ENCODE results near the gene UPK1B.

Gene UPK1B

DNA sequence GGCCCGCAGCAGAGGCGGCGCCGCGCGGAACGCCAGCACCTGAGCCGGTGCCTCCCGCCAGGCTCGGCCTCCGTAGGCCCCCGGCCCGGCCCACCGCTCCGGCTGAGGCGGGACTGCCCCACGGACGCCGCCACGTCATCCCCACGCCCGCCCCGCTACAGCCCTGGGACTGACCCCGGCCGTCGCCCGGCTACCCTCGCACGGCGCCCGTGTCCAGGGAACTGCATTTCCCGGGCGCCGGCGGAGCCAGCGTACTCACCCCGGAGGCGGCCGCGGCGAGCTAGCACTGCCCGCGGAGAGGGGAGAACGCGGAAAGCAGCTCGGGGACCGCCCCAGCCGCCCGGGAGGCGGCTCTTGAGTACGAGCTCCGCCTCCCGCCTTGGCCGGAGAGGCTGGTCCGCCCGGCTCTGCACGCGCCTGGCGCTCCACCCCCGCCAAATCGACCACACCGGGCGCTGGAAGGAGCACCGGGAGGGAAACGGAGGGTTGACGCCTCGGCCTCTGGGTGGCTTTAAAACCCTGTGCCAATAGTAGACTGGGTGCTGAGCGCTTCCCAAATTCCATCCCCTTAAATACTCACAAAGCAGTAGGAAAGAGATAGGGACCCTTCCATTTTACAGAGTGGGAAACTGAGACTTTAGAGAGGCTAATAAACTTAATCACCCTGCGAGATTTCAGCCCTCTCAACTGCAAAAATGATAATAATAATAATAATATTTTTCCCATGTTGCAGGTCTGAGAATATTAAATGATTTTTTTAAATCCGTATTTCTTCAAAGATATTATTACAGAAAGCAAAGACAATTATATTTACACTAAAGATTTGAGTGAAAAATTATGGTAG is 67.4 kb downstream of the UPK1B start, which contains the start of gene B4GALT4 (continued):
- TF ChIP-seq, protein P1, sequence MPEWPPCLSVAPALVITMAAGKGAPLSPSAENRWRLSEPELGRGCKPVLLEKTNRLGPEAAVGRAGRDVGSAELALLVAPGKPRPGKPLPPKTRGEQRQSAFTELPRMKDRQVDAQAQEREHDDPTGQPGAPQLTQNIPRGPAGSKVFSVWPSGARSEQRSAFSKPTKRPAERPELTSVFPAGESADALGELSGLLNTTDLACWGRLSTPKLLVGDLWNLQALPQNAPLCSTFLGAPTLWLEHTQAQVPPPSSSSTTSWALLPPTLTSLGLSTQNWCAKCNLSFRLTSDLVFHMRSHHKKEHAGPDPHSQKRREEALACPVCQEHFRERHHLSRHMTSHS (tag by site-specific recombination; IDR thresholded peaks at IDR 0.05): no peak
- TF ChIP-seq, protein P2, sequence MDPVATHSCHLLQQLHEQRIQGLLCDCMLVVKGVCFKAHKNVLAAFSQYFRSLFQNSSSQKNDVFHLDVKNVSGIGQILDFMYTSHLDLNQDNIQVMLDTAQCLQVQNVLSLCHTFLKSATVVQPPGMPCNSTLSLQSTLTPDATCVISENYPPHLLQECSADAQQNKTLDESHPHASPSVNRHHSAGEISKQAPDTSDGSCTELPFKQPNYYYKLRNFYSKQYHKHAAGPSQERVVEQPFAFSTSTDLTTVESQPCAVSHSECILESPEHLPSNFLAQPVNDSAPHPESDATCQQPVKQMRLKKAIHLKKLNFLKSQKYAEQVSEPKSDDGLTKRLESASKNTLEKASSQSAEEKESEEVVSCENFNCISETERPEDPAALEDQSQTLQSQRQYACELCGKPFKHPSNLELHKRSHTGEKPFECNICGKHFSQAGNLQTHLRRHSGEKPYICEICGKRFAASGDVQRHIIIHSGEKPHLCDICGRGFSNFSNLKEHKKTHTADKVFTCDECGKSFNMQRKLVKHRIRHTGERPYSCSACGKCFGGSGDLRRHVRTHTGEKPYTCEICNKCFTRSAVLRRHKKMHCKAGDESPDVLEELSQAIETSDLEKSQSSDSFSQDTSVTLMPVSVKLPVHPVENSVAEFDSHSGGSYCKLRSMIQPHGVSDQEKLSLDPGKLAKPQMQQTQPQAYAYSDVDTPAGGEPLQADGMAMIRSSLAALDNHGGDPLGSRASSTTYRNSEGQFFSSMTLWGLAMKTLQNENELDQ (tag by site-specific recombination; IDR thresholded peaks at IDR 0.05; ENCODE audit: low read depth): no peak
- TF ChIP-seq ZNF660 (tag by site-specific recombination; IDR thresholded peaks at IDR 0.05) (peak; percentile 73; the same call in 1 of the 2 replicates), YY1 (tag by site-specific recombination; IDR thresholded peaks at IDR 0.05) (no peak), ZEB2 (tag by site-specific recombination; IDR thresholded peaks at IDR 0.05) (no peak), KLF16 (tag by site-specific recombination; IDR thresholded peaks at IDR 0.05) (peak; percentile 13; the same call in 1 of the 2 replicates), ZNF664 (tag by site-specific recombination; IDR thresholded peaks at IDR 0.05) (no peak), ZNF341 (tag by site-specific recombination; IDR thresholded peaks at IDR 0.05; ENCODE audit: low read depth) (peak; percentile 93), ZNF121 (tag by site-specific recombination; IDR thresholded peaks at IDR 0.05) (no peak), SCRT2 (tag by site-specific recombination; IDR thresholded peaks at IDR 0.05) (no peak), ZNF175 (tag by site-specific recombination; IDR thresholded peaks at IDR 0.05) (no peak), HOXD13 (CRISPR knock-in tag; IDR thresholded peaks at IDR 0.05; ENCODE audit: borderline replicate concordance) (no peak), ZNF621 (tag by site-specific recombination; IDR thresholded peaks at IDR 0.05) (no peak), ZFP3 (tag by site-specific recombination; IDR thresholded peaks at IDR 0.05; ENCODE audit: low read depth) (no peak), ZBTB8A (tag by site-specific recombination; IDR thresholded peaks at IDR 0.05) (peak; percentile 64), GFI1B (tag by site-specific recombination; IDR thresholded peaks at IDR 0.05) (no peak), ZNF776 (tag by site-specific recombination; IDR thresholded peaks at IDR 0.05; ENCODE audit: borderline replicate concordance) (no peak), ZFP37 (tag by site-specific recombination; IDR thresholded peaks at IDR 0.05) (no peak), GLIS1 (tag by site-specific recombination; IDR thresholded peaks at IDR 0.05) (peak; percentile 91), ZNF785 (tag by site-specific recombination; IDR thresholded peaks at IDR 0.05) (no peak), ZNF16 (tag by site-specific recombination; IDR thresholded peaks at IDR 0.05; ENCODE audit: low read depth) (no peak), TRIM28 (IDR thresholded peaks at IDR 0.05; ENCODE audit: borderline replicate concordance, low read length) (no peak)
- TF ChIP-seq, protein P3, sequence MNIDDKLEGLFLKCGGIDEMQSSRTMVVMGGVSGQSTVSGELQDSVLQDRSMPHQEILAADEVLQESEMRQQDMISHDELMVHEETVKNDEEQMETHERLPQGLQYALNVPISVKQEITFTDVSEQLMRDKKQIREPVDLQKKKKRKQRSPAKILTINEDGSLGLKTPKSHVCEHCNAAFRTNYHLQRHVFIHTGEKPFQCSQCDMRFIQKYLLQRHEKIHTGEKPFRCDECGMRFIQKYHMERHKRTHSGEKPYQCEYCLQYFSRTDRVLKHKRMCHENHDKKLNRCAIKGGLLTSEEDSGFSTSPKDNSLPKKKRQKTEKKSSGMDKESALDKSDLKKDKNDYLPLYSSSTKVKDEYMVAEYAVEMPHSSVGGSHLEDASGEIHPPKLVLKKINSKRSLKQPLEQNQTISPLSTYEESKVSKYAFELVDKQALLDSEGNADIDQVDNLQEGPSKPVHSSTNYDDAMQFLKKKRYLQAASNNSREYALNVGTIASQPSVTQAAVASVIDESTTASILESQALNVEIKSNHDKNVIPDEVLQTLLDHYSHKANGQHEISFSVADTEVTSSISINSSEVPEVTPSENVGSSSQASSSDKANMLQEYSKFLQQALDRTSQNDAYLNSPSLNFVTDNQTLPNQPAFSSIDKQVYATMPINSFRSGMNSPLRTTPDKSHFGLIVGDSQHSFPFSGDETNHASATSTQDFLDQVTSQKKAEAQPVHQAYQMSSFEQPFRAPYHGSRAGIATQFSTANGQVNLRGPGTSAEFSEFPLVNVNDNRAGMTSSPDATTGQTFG (tag by site-specific recombination; IDR thresholded peaks at IDR 0.05; ENCODE audit: borderline replicate concordance): no peak
- TF ChIP-seq, protein P4, sequence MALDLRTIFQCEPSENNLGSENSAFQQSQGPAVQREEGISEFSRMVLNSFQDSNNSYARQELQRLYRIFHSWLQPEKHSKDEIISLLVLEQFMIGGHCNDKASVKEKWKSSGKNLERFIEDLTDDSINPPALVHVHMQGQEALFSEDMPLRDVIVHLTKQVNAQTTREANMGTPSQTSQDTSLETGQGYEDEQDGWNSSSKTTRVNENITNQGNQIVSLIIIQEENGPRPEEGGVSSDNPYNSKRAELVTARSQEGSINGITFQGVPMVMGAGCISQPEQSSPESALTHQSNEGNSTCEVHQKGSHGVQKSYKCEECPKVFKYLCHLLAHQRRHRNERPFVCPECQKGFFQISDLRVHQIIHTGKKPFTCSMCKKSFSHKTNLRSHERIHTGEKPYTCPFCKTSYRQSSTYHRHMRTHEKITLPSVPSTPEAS (tag by site-specific recombination; IDR thresholded peaks at IDR 0.05): no peak
- TF ChIP-seq, protein P5, sequence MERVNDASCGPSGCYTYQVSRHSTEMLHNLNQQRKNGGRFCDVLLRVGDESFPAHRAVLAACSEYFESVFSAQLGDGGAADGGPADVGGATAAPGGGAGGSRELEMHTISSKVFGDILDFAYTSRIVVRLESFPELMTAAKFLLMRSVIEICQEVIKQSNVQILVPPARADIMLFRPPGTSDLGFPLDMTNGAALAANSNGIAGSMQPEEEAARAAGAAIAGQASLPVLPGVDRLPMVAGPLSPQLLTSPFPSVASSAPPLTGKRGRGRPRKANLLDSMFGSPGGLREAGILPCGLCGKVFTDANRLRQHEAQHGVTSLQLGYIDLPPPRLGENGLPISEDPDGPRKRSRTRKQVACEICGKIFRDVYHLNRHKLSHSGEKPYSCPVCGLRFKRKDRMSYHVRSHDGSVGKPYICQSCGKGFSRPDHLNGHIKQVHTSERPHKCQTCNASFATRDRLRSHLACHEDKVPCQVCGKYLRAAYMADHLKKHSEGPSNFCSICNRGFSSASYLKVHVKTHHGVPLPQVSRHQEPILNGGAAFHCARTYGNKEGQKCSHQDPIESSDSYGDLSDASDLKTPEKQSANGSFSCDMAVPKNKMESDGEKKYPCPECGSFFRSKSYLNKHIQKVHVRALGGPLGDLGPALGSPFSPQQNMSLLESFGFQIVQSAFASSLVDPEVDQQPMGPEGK (tag by site-specific recombination; IDR thresholded peaks at IDR 0.05): peak; percentile 42; the same call in 1 of the 2 replicates
- TF ChIP-seq, protein P6, sequence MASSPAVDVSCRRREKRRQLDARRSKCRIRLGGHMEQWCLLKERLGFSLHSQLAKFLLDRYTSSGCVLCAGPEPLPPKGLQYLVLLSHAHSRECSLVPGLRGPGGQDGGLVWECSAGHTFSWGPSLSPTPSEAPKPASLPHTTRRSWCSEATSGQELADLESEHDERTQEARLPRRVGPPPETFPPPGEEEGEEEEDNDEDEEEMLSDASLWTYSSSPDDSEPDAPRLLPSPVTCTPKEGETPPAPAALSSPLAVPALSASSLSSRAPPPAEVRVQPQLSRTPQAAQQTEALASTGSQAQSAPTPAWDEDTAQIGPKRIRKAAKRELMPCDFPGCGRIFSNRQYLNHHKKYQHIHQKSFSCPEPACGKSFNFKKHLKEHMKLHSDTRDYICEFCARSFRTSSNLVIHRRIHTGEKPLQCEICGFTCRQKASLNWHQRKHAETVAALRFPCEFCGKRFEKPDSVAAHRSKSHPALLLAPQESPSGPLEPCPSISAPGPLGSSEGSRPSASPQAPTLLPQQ (tag by site-specific recombination; IDR thresholded peaks at IDR 0.05): no peak
